Activated CD4-positive, alpha-beta T cell treated with anti-CD3 and anti-CD28 coated beads for 24 hours (primary cell): ENCODE data around the gene AIF1.

ENCODE experiments used
- DNase-seq, 2 donors: peaks; one replicate each; pipeline ENCODE4 v3.0.0-alpha.2; 2020; ENCODE audit warnings: low read depth in 2 of 2

AIF1 gene

DNA sequence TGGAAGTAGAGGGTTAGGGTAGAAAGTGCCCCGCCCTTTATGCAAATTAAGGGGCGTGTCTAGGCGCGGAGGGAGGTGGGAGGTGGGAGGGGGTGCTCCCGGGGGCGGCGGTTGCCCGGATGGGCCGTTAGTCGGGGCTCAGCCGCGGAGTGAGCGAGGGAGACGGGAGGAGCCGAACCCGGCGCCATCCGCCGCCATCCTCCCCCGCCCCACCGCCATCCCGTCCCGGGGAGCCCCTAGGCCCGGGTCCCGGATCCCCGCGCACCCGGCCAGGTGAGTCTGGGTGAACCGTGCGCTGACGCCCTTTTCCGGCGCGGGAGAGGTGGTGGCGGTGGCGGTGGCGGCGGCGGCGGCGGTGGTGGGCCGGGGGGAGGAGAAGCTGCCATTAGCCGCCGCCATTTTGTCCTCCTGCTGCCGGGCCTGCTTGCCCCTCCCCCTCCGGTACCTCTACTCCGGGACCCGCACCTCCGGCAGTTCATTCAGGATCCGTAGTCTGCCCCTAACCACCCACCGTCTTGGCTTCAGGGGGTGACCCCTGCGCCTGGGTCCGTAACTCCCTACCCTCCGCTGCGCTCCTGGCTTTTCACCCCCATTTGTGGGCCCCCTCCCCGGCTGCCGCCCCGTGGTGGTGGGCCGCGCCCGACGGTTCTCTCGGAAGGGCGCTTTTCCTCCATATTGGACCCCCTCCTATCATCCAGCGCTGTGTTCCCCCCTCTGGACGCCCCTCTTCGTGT, 5.7 kb downstream of the AIF1 start, which contains the start of gene PRRC2A:
PRRC2A (plus strand) TSS at position 130 of the 734 bp plus-strand sequence. CDS start 2,075 bp downstream, outside the sequence.
- peak in 1 of 2 donors; percentile 96 for DNase-seq

DNA sequence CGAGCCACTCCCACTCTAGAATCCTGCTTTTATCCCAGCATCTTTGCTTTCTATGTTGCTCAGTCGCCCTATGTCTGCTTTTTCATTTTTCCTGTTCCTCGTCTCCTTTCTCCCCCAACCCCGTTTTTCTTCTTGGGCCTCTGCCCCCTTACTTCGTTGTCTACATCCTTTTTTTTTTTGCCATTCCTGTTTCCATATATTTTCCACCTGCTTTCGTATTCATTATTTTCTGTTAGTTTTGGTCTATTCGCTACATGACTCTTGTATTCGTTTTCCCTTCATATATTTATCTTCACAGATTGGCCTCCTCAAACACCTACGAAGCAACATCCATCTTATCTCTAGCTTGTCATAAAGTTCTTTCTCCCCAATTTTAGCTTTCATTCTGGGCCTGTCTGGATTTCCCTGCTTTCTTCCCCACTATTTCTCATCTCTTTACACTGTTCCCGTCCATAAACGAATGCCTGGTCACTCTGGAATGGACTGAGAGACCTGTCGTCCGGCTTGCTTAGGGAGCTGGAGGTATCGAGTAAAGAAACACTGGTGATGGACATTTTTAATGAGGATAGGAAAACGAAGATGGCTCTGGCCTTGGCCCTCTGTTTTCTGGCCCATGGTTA, 6.4 kb downstream of the AIF1 start:
- no peak for DNase-seq

DNA sequence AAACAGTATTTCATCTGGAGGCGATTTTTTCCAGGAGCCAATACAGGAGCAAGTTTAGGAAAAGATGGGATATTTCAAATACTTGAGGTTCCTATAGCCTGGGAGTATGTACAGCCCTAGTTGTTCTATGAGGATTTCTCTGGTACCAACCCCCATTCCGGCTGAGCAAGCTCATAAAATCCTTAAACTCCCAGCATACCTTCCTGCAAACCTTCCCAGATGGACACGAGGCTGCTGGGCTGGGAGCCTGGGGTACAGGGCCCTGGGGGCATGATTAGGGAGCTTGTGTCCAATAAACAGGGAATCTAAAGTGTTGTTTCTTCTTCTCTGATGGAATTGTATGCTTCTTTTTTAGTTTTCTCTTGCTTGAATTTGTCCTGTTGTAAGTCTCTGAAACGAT, 7.0 kb downstream of the AIF1 start:
- no peak for DNase-seq

- DNase-seq, result no peak
These were observed 7.7 kb downstream of the AIF1 start for GRCh38 chr6:31622684-31623091.

DNA sequence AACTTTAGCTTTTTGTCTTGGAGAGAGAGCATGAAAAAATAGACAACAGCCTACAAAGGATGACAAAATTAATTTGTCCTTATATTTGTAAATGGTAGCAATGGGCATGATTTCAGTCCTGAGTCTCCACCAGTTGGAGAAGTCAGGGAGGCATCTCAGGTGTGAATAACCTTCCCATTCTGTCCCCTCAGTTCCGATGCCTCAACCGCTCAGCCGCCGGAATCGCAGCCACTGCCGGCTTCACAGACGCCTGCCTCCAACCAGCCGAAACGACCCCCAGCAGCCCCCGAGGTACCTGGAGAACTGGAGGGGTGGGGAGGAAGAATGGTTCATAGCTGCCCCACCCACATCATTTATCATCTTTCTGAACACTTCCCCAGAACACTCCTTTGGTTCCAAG, 9.0 kb downstream of the AIF1 start:
- DNase-seq, result no peak

GRCh38 chr6:31626952-31627351, 11.9 kb downstream of the AIF1 start:
- no peak for DNase-seq

- no peak for DNase-seq
These were observed 12.8 kb downstream of the AIF1 start for GRCh38 chr6:31627690-31628287.

GRCh38 chr6:31629014-31629413, 14.0 kb downstream of the AIF1 start:
- DNase-seq, result no peak

GRCh38 chr6:31630177-31630934, 15.3 kb downstream of the AIF1 start:
- DNase-seq, result no peak

- no peak for DNase-seq
These were observed 16.2 kb downstream of the AIF1 start for GRCh38 chr6:31631209-31631608.

DNA sequence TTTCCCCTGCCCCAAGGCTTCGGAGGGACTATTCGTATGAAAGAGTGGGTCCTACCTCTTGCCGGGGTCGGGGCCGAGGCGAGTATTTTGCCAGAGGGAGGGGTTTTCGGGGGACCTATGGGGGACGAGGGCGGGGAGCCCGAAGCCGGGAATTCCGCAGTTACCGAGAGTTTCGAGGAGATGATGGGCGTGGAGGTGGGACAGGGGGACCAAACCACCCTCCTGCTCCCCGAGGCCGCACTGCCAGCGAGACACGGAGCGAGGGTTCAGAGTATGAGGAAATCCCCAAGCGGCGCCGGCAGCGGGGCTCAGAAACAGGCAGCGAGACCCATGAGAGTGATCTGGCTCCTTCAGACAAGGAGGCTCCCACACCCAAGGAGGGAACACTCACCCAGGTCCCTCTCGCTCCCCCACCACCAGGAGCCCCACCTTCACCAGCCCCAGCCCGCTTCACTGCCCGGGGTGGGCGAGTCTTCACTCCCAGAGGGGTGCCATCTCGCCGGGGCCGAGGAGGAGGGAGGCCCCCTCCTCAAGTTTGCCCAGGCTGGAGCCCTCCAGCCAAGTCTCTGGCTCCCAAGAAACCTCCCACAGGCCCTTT, 16.7 kb downstream of the AIF1 start:
- DNase-seq, result no peak

DNA sequence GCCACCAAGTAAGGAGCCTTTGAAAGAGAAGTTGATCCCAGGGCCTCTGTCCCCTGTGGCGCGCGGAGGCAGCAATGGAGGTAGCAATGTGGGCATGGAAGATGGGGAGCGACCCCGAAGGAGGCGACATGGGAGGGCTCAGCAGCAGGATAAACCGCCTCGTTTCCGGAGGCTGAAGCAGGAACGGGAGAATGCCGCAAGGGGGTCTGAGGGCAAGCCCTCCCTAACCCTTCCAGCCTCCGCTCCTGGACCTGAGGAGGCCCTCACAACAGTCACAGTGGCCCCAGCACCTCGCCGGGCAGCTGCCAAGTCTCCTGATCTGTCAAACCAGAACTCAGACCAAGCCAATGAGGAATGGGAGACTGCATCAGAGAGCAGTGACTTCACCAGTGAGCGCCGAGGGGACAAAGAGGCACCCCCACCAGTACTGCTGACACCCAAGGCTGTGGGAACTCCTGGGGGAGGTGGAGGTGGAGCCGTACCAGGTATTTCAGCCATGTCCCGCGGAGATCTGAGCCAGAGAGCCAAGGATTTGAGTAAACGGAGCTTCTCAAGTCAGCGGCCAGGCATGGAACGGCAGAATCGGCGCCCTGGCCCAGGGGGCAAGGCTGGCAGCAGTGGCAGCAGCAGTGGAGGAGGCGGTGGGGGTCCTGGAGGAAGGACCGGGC, 17.4 kb downstream of the AIF1 start:
- DNase-seq, result no peak

- DNase-seq, result no peak
These were observed 18.4 kb downstream of the AIF1 start for GRCh38 chr6:31633447-31633846.

DNA sequence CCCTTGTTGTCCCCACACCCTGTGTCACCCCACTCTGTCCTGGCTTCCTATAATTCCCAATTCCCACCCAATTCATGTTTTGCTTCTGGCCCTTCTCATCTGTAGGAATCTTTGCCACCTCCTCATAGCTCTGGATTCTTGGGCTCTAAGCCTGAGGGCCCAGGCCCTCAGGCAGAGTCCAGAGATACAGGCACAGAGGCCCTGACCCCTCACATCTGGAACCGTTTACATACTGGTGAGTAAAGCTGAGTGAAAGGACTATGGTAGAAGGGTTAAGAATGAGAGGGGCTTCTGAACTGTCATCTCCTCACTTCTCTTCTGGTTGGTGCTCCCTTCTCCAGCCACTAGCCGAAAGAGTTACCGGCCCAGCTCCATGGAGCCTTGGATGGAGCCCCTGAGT, 19.1 kb downstream of the AIF1 start:
- DNase-seq, result no peak

DNA sequence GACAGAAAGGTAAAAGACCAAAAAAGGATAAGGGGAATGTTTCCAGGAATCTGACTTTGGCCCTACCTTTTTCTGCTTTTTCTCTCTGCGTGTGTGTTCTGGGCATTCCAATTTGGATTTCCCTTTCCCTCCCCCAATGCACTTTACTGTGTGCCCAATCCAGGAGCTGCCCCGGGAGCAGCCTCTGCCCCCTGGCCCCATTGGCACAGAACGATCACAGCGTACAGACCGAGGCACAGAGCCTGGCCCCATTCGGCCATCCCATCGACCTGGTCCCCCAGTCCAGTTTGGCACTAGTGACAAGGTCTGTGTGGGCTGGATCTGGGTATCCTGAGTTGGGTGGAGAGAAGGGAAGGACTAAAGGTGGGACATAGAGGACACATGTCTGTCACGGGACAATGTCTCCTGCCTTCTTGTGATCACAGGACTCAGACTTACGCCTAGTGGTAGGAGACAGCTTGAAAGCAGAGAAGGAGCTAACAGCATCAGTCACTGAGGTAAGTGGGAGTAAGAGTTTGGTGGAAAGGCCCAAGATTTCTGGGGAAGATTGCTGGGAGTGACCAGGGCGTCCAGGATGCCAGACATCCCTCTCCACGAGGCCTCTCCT, 20.0 kb downstream of the AIF1 start:
- no peak for DNase-seq

DNA sequence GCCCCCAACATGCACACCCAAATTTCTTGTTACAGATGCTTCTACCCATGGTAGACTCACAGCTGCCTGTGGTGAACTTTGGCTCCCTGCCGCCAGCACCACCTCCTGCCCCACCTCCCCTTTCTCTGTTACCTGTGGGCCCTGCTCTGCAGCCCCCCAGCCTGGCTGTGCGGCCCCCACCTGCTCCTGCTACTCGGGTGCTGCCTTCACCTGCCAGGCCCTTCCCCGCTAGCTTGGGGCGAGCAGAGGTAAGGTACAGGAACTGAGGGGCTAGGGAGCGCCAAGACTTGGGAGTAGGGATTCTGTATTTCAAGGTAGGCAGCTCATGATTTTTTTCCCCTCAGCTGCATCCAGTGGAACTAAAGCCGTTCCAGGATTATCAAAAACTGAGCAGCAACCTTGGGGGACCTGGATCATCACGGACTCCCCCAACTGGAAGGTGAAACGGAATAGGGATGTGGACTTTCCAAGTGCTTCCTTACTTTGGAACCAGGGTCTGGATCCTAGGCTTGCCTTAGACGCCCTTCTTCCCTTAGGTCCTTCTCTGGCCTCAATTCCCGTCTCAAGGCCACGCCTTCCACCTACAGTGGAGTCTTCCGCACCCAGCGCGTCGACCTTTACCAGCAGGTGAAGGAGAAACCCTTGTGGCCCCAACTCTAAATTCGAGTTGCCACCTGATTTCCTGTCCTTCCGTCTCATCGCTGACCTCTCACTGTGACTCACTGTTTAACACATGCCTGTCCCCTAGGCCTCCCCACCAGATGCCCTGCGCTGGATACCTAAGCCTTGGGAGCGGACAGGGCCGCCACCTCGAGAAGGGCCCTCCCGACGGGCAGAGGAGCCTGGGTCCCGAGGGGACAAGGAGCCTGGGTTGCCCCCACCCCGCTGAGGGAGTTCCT, 21.9 kb downstream of the AIF1 start:
- no peak for DNase-seq

- no peak for DNase-seq
These were observed 24.0 kb downstream of the AIF1 start for GRCh38 chr6:31639043-31639442.

- DNase-seq, result no peak
These were observed 24.4 kb downstream of the AIF1 start for GRCh38 chr6:31639449-31639861.

GRCh38 chr6:31640612-31641011, 25.6 kb downstream of the AIF1 start:
- no peak for DNase-seq

- no peak for DNase-seq
These were observed 26.3 kb downstream of the AIF1 start for GRCh38 chr6:31641370-31641769.
